Measurements from ENCODE around the gene MARCHF9. TPM values are rescaled to one million over a fixed set of nuclear protein-coding genes. Genes with fewer than 3 reads are reported as not detected.

MARCHF9 gene
- total RNA-seq, 4 donors from 2014 or later = 10.6 to 16.6 (median 12.8) TPM

DNA sequence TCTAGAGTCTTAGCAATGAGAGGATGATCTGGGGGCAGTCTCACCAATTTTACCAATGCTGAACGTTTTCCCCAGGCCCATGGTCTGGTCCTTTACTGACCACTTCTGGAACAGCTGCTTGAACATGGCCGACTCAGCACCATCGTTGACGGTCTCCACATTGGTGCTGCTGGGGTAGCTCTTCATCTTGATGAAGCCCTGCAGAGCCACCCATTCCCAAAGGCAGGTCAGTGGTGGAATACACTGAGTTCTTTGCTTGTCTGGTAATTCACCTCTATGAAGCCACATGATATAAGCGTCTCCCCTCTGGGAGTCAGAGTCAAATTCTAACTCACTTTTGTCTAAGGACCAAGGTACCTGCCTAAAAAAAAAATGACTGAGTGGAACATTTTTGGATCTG is 53.4 kb downstream of the MARCHF9 start:
- TF ChIP-seq, protein P1, sequence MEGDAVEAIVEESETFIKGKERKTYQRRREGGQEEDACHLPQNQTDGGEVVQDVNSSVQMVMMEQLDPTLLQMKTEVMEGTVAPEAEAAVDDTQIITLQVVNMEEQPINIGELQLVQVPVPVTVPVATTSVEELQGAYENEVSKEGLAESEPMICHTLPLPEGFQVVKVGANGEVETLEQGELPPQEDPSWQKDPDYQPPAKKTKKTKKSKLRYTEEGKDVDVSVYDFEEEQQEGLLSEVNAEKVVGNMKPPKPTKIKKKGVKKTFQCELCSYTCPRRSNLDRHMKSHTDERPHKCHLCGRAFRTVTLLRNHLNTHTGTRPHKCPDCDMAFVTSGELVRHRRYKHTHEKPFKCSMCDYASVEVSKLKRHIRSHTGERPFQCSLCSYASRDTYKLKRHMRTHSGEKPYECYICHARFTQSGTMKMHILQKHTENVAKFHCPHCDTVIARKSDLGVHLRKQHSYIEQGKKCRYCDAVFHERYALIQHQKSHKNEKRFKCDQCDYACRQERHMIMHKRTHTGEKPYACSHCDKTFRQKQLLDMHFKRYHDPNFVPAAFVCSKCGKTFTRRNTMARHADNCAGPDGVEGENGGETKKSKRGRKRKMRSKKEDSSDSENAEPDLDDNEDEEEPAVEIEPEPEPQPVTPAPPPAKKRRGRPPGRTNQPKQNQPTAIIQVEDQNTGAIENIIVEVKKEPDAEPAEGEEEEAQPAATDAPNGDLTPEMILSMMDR (IDR thresholded peaks at IDR 0.05) = no peak
- no peak for TF ChIP-seq POLR2A (IDR thresholded peaks at IDR 0.05)
- intact Hi-C loops (cut with DNase I; ENCODE audit: low total_unique reads) = loop anchor here (10.0 kb wide), 1 partner anchor 96 kb away; no protein-coding TSS in a partner anchor
- 83 to 91% methylated on average over 5 of the region's 5 CpGs for WGBS, 2 donors
- H3K4me3 ChIP-seq (ENCODE audit: low read depth, poor library complexity, severe bottlenecking) = no peak overlapping the region
- no peak for DNase-seq (ENCODE audit: low spot score in 2 of 2)

DNA sequence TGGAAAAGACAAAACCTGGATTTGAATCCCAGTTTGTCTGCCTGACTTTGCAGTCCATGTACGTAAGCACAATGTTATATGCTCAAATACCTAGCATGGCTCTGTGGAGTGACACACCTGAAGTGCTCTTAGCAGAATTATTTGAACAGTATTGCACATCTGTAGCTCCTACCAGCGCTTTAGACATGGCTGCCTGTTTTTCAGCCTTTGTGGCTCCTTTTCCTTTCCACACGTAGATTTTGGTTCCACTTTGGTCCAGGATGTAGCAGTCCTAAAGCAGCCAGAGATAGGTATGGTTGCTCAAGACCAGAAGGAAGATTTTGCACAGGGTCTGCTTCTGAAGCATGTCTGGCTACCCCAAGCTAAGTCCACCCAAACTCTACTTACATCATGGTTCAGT is 54.5 kb downstream of the MARCHF9 start:
- 89 to 91% methylated on average over 3 of the region's 3 CpGs for WGBS, 2 donors
- H3K4me3 ChIP-seq (ENCODE audit: low read depth, poor library complexity, severe bottlenecking) = no peak overlapping the region
- DNase-seq (ENCODE audit: low spot score in 2 of 2) = no peak
- TF ChIP-seq, protein P1 (IDR thresholded peaks at IDR 0.05) = no peak
- TF ChIP-seq POLR2A (IDR thresholded peaks at IDR 0.05) = no peak
- intact Hi-C loops (cut with DNase I; ENCODE audit: low total_unique reads) = loop anchor here (10.0 kb wide), 1 partner anchor 95 kb away; no protein-coding TSS in a partner anchor

Small RNA genes lying within 50 kb of the gene (microRNA-seq; reads per million reads assigned to microRNA genes)
- 0 reads per million in 2 donors for gene MIR6759 (ENCODE audit: borderline number of aligned reads in 1 of 2, borderline replicate concordance in 2 of 2)

Other genes starting within 250 kb of the MARCHF9 start
- 10 to 100 TPM; 27.6 to 58.2 (median 41.6) TPM for gene DDIT3, start 234.6 kb upstream of the MARCHF9 start, total RNA-seq
- gene MBD6, start 232.3 kb upstream of the MARCHF9 start, total RNA-seq = 10 to 100 TPM; 13.8 to 50.4 (median 26.5) TPM
- 100 to 1,000 TPM; 166 to 257 (median 181) TPM for gene DCTN2, start 207.9 kb upstream of the MARCHF9 start, total RNA-seq
- gene KIF5A, start 205.1 kb upstream of the MARCHF9 start, total RNA-seq = 1 to 10 TPM in 1 of 4 donors, under 1 TPM in 3; 0.08 to 1.2 (median 0.23) TPM
- 10 to 100 TPM; 29.1 to 48.9 (median 39.1) TPM for gene PIP4K2C, start 163.9 kb upstream of the MARCHF9 start, total RNA-seq
- gene DTX3, start 150.3 kb upstream of the MARCHF9 start, total RNA-seq = 10 to 100 TPM in 2 of 4 donors, 1 to 10 TPM in 2; 6.1 to 17.4 (median 11.4) TPM
- 10 to 100 TPM in 1 of 4 donors, 1 to 10 TPM in 3; 3.8 to 10.3 (median 6.9) TPM for gene ARHGEF25, start 143.7 kb upstream of the MARCHF9 start, total RNA-seq
- 1 to 10 TPM in 1 of 4 donors, under 1 TPM in 3; 0.19 to 1.7 (median 0.26) TPM for gene B4GALNT1, start 121.9 kb upstream of the MARCHF9 start, total RNA-seq
- 100 to 1,000 TPM; 195 to 265 (median 205) TPM for gene OS9, start 61.0 kb upstream of the MARCHF9 start, total RNA-seq
- 1 to 10 TPM in 3 of 4 donors, under 1 TPM in 1; 0.55 to 1.6 (median 1.3) TPM for gene AGAP2, start 16.4 kb upstream of the MARCHF9 start, total RNA-seq
- gene TSPAN31, start 10.1 kb upstream of the MARCHF9 start, total RNA-seq = 10 to 100 TPM; 44.9 to 76.4 (median 54.7) TPM
- gene CDK4, start 2.8 kb upstream of the MARCHF9 start, total RNA-seq = 10 to 100 TPM; 38.5 to 77.4 (median 54.6) TPM
- 1 to 10 TPM in 3 of 4 donors, under 1 TPM in 1; 0.72 to 6.4 (median 1.7) TPM for gene CYP27B1, start 12.0 kb downstream of the MARCHF9 start, total RNA-seq
- gene METTL1, start 17.0 kb downstream of the MARCHF9 start, total RNA-seq = 10 to 100 TPM in 3 of 4 donors, 1 to 10 TPM in 1; 5.9 to 13.5 (median 11.0) TPM
- gene EEF1AKMT3, start 17.5 kb downstream of the MARCHF9 start, total RNA-seq = 10 to 100 TPM in 2 of 4 donors, 1 to 10 TPM in 2; 6.3 to 13.2 (median 9.9) TPM
- 10 to 100 TPM; 29.6 to 41.6 (median 34.5) TPM for gene TSFM, start 27.7 kb downstream of the MARCHF9 start, total RNA-seq
- 1 to 10 TPM; 1.6 to 4.6 (median 2.8) TPM for gene AVIL, start 63.6 kb downstream of the MARCHF9 start, total RNA-seq
- 100 to 1,000 TPM; 129 to 174 (median 169) TPM for gene CTDSP2, start 91.6 kb downstream of the MARCHF9 start, total RNA-seq
- gene ATP23, start 186.5 kb downstream of the MARCHF9 start, total RNA-seq = 10 to 100 TPM in 2 of 4 donors, 1 to 10 TPM in 2; 3.0 to 14.3 (median 10.8) TPM

Data from lower leg skin (tissue), 4 donors.